HepG2 (cell line): ENCODE data around the gene LRRN4CL. TPM values are rescaled to one million over a fixed set of nuclear protein-coding genes. Genes with fewer than 3 reads are reported as not detected.

Experiments used
- CEBPB ChIP-seq: IDR thresholded peaks from 2 replicates; pipeline ENCODE4 v1.6.1; 2011; ENCODE audit warnings: low read depth, low read length, improper control_type of control experiment, borderline replicate concordance
- CEBPG ChIP-seq: IDR thresholded peaks from 2 replicates; pipeline ENCODE4 v1.6.1; 2016
- HCFC1 ChIP-seq: fragments of 150-350 bp; IDR thresholded peaks from 2 replicates; pipeline ENCODE4 v1.6.1; 2014; ENCODE audit warnings: low read depth, low read length
- MAFG ChIP-seq: sonication (generic); formaldehyde crosslinking; IDR thresholded peaks from 2 replicates; pipeline ENCODE4 v1.5.1; 2020; ENCODE audit warnings: mild to moderate bottlenecking, missing genetic modification reagents
- NR1H2 ChIP-seq: sonication (generic); formaldehyde crosslinking; IDR thresholded peaks from 2 replicates; pipeline ENCODE4 v1.8.1; 2022; ENCODE audit warnings: low read depth, missing genetic modification reagents, borderline replicate concordance
- PRDM4 ChIP-seq: sonication (generic); formaldehyde crosslinking; IDR thresholded peaks from 2 replicates; pipeline ENCODE4 v1.9.0; 2021; ENCODE audit warnings: missing genetic modification reagents, borderline replicate concordance
- PTBP1 ChIP-seq: fragments of 200-400 bp; formaldehyde crosslinking; IDR thresholded peaks from 2 replicates; pipeline ENCODE4 v1.6.1; 2018; ENCODE audit warnings: low read length, low read depth; ENCODE audit not compliant: poor library complexity, severe bottlenecking
- RAD51 ChIP-seq: fragments of 450-650 bp; IDR thresholded peaks from 2 replicates; pipeline ENCODE4 v1.6.1; 2016; ENCODE audit warnings: borderline replicate concordance
- SAP130 ChIP-seq: IDR thresholded peaks from 2 replicates; pipeline ENCODE4 v1.6.1; 2016; ENCODE audit warnings: low read depth
- ZBTB7A ChIP-seq: sonication (generic); formaldehyde crosslinking; IDR thresholded peaks from 2 replicates; pipeline ENCODE4 v1.8.0; 2022; ENCODE audit warnings: mild to moderate bottlenecking, missing genetic modification reagents
- ZBTB7B ChIP-seq: sonication (generic); formaldehyde crosslinking; IDR thresholded peaks from 2 replicates; pipeline ENCODE4 v1.4.0; 2020; ENCODE audit warnings: missing genetic modification reagents
- ZFX ChIP-seq: sonication (generic); formaldehyde crosslinking; IDR thresholded peaks from 2 replicates; pipeline ENCODE4 v1.4.0; 2020; ENCODE audit warnings: mild to moderate bottlenecking, low read depth, missing genetic modification reagents, moderate library complexity
- ZNF256 ChIP-seq: sonication (generic); formaldehyde crosslinking; conservative IDR thresholded peaks from 2 replicates; pipeline ENCODE4 v1.4.0; 2020; ENCODE audit warnings: missing genetic modification reagents
- ZNF30 ChIP-seq: sonication (generic); formaldehyde crosslinking; IDR thresholded peaks from 2 replicates; pipeline ENCODE4 v1.5.0; 2020; ENCODE audit warnings: mild to moderate bottlenecking, missing genetic modification reagents
- ZNF703 ChIP-seq: sonication (generic); formaldehyde crosslinking; IDR thresholded peaks from 2 replicates; pipeline ENCODE4 v1.5.1; 2020; ENCODE audit warnings: missing genetic modification reagents, mild to moderate bottlenecking, moderate library complexity, borderline replicate concordance
- ZNF781 ChIP-seq: sonication (generic); formaldehyde crosslinking; IDR thresholded peaks from 2 replicates; pipeline ENCODE4 v1.5.1; 2020; ENCODE audit warnings: borderline replicate concordance, mild to moderate bottlenecking, missing genetic modification reagents; ENCODE audit errors: not compliant biosample characterization
- ZSCAN21 ChIP-seq: sonication (generic); formaldehyde crosslinking; IDR thresholded peaks from 2 replicates; pipeline ENCODE4 v1.8.0; 2022; ENCODE audit warnings: mild to moderate bottlenecking, missing genetic modification reagents, moderate library complexity, borderline replicate concordance
- polyA plus RNA-seq, 8 experiments: library from polyadenylated mRNA; depleted of rRNA in 3 of 8; stranded (reverse) in 7 of 8; unstranded in 1 of 8; fragments of >200 nt; fragmentation: Illumina TruSeq in 4 of 8; extraction: Trizol in 4 of 8; gene quantifications; 2 replicates each; pipeline versions ENCODE4 v1.2.1 to v1.2.3, GENCODE V29; 2011 to 2016; ENCODE audit warnings: low read depth in 4 of 8, missing spikeins in 1 of 8, mixed read lengths in 1 of 8; ENCODE audit not compliant: insufficient read depth in 1 of 8
- total RNA-seq, 5 experiments: library from RNA; depleted of rRNA; stranded (reverse); fragments of >200 nt; fragmentation: Illumina TruSeq; extraction: Trizol; gene quantifications; 2 replicates each; pipeline ENCODE4 v1.2.3, GENCODE V29; 2016; ENCODE audit warnings: low read depth in 1 of 5
- TF ChIP-seq, protein P1 (sequence below): IDR thresholded peaks from 2 replicates; pipeline ENCODE4 v1.6.1; 2016; ENCODE audit warnings: mild to moderate bottlenecking, missing biosample characterization, missing genetic modification reagents
- TF ChIP-seq, protein P2 (sequence below): sonication (generic); formaldehyde crosslinking; IDR thresholded peaks from 2 replicates; pipeline ENCODE4 v1.4.0; 2020; ENCODE audit warnings: mild to moderate bottlenecking, missing genetic modification reagents
- TF ChIP-seq, protein P3 (sequence below): sonication (generic); formaldehyde crosslinking; IDR thresholded peaks from 2 replicates; pipeline ENCODE4 v1.9.0; 2021; ENCODE audit warnings: mild to moderate bottlenecking, missing genetic modification reagents

LRRN4CL gene
- total and polyA plus RNA-seq, 2 of the 13 experiments (the other 11 are each of a cell fraction or from before 2014, with no cell fraction given) = 0.11 TPM; not detected in 1

- TF ChIP-seq ZNF781 = peak; percentile 41
- TF ChIP-seq ZNF256 (CRISPR knock-in tag) = no peak
- no peak; the same call in 1 of the 2 replicates for TF ChIP-seq CEBPG (CRISPR knock-in tag)
- TF ChIP-seq ZNF30 = peak; percentile 73; the same call in 1 of the 2 replicates
- TF ChIP-seq MAFG (CRISPR knock-in tag) = no peak
- no peak for TF ChIP-seq ZSCAN21
- TF ChIP-seq ZFX (CRISPR knock-in tag) = peak; percentile 96
- TF ChIP-seq, protein P1, sequence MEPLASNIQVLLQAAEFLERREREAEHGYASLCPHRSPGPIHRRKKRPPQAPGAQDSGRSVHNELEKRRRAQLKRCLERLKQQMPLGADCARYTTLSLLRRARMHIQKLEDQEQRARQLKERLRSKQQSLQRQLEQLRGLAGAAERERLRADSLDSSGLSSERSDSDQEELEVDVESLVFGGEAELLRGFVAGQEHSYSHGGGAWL (CRISPR knock-in tag) = no peak; the same call in 1 of the 2 replicates
- no peak for TF ChIP-seq NR1H2 (CRISPR knock-in tag)
- TF ChIP-seq PTBP1 = no peak
- no peak for TF ChIP-seq ZBTB7A
- no peak for TF ChIP-seq RAD51
- 0 out of 2 replicates have a peak, but pooled peaks have one; percentile 51 for TF ChIP-seq ZBTB7B (CRISPR knock-in tag)
- TF ChIP-seq, protein P2, sequence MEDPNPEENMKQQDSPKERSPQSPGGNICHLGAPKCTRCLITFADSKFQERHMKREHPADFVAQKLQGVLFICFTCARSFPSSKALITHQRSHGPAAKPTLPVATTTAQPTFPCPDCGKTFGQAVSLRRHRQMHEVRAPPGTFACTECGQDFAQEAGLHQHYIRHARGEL = no peak
- TF ChIP-seq HCFC1 = peak; percentile 30; the same call in 1 of the 2 replicates
- TF ChIP-seq SAP130 (CRISPR knock-in tag) = peak; percentile 87
- TF ChIP-seq PRDM4 = no peak
- TF ChIP-seq, protein P3, sequence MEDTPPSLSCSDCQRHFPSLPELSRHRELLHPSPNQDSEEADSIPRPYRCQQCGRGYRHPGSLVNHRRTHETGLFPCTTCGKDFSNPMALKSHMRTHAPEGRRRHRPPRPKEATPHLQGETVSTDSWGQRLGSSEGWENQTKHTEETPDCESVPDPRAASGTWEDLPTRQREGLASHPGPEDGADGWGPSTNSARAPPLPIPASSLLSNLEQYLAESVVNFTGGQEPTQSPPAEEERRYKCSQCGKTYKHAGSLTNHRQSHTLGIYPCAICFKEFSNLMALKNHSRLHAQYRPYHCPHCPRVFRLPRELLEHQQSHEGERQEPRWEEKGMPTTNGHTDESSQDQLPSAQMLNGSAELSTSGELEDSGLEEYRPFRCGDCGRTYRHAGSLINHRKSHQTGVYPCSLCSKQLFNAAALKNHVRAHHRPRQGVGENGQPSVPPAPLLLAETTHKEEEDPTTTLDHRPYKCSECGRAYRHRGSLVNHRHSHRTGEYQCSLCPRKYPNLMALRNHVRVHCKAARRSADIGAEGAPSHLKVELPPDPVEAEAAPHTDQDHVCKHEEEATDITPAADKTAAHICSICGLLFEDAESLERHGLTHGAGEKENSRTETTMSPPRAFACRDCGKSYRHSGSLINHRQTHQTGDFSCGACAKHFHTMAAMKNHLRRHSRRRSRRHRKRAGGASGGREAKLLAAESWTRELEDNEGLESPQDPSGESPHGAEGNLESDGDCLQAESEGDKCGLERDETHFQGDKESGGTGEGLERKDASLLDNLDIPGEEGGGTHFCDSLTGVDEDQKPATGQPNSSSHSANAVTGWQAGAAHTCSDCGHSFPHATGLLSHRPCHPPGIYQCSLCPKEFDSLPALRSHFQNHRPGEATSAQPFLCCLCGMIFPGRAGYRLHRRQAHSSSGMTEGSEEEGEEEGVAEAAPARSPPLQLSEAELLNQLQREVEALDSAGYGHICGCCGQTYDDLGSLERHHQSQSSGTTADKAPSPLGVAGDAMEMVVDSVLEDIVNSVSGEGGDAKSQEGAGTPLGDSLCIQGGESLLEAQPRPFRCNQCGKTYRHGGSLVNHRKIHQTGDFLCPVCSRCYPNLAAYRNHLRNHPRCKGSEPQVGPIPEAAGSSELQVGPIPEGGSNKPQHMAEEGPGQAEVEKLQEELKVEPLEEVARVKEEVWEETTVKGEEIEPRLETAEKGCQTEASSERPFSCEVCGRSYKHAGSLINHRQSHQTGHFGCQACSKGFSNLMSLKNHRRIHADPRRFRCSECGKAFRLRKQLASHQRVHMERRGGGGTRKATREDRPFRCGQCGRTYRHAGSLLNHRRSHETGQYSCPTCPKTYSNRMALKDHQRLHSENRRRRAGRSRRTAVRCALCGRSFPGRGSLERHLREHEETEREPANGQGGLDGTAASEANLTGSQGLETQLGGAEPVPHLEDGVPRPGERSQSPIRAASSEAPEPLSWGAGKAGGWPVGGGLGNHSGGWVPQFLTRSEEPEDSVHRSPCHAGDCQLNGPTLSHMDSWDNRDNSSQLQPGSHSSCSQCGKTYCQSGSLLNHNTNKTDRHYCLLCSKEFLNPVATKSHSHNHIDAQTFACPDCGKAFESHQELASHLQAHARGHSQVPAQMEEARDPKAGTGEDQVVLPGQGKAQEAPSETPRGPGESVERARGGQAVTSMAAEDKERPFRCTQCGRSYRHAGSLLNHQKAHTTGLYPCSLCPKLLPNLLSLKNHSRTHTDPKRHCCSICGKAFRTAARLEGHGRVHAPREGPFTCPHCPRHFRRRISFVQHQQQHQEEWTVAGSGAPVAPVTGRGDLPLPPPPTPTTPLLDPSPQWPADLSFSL (CRISPR knock-in tag) = no peak
- TF ChIP-seq CEBPB = no peak
- no peak for TF ChIP-seq ZNF703 (CRISPR knock-in tag)
These were observed 43.1 kb downstream of the LRRN4CL start, which contains the start of gene GANAB (continued) for GRCh38 chr11:62645946-62646824.
